Gastroesophageal sphincter (tissue), 4 donors: ENCODE data around the gene ITGA7. TPM values are rescaled to one million over a fixed set of nuclear protein-coding genes. Genes with fewer than 3 reads are reported as not detected.

ENCODE experiments used
- ATAC-seq: fragments of 150-250 bp; one replicate; pipeline ENCODE4 v1.9.1; 2016; ENCODE audit warnings: mild to moderate bottlenecking, moderate library complexity
- H3K27ac ChIP-seq, 4 donors: fragments of 200-600 bp; sonication (generic) in 3 of 4; 1 replicate in 3 of 4; 2 replicates in 1 of 4; pipeline ENCODE4 v1.5.1; 2016 to 2019
- H3K27me3 ChIP-seq: fragments of 200-600 bp; sonication (generic); one replicate; pipeline ENCODE4 v1.5.1; 2019
- H3K36me3 ChIP-seq, 2 donors: fragments of 200-600 bp; sonication (generic); one replicate each; pipeline ENCODE4 v1.5.1; 2019; ENCODE audit warnings: control low read depth in 1 of 2
- H3K4me1 ChIP-seq, 3 donors: fragments of 200-600 bp; sonication (generic); 1 replicate in 2 of 3; 2 replicates in 1 of 3; pipeline ENCODE4 v1.5.1; 2016 to 2019; ENCODE audit warnings: control low read depth in 2 of 3
- H3K4me3 ChIP-seq, 2 donors: fragments of 200-600 bp; sonication (generic); one replicate each; pipeline ENCODE4 v1.5.1; 2019; ENCODE audit warnings: mild to moderate bottlenecking in 1 of 2, moderate library complexity in 1 of 2
- H3K9me3 ChIP-seq, 3 donors: fragments of 200-600 bp; sonication (generic); one replicate each; pipeline ENCODE4 v1.5.1; 2017 to 2019; ENCODE audit warnings: control low read depth in 2 of 3
- EP300 ChIP-seq: sonication (generic); formaldehyde crosslinking; IDR thresholded peaks from one replicate; pipeline ENCODE4 v1.6.1; 2017; ENCODE audit warnings: antibody characterized with exemption, mild to moderate bottlenecking
- POLR2A ChIP-seq, 2 donors: fragments of 450-650 bp; IDR thresholded peaks; one replicate each; pipeline ENCODE4 v1.6.1; 2017; ENCODE audit warnings: antibody characterized with exemption in 2 of 2, mild to moderate bottlenecking in 2 of 2, moderate library complexity in 1 of 2
- POLR2AphosphoS5 ChIP-seq: sonication (generic); formaldehyde crosslinking; IDR thresholded peaks from one replicate; pipeline ENCODE4 v1.6.1; 2017; ENCODE audit warnings: antibody characterized with exemption
- WGBS, 2 donors: methylation state at CpG; one replicate each; pipeline ENCODE4 v1.1.5; 2018; ENCODE audit warnings: low coverage in 1 of 2; 5-methylcytosine and 5-hydroxymethylcytosine counted together
- total RNA-seq, 4 donors: library from RNA; depleted of rRNA; stranded (reverse); fragments of >200 nt; gene quantifications; one replicate each; pipeline ENCODE4 v1.1.0, GENCODE V29; 2016
- TF ChIP-seq, protein P1 (sequence below), 4 experiments: fragments of 200-600 bp in 2 of 4; fragments of 450-650 bp in 2 of 4; sonication (generic) in 1 of 4; IDR thresholded peaks; one replicate each; pipeline ENCODE4 v1.5.1; 2017 to 2019; ENCODE audit warnings: antibody characterized with exemption in 4 of 4, mild to moderate bottlenecking in 2 of 4, moderate library complexity in 2 of 4

Gene ITGA7
- total RNA-seq, 4 donors from 2014 or later: 143 to 260 (median 182) TPM

DNA sequence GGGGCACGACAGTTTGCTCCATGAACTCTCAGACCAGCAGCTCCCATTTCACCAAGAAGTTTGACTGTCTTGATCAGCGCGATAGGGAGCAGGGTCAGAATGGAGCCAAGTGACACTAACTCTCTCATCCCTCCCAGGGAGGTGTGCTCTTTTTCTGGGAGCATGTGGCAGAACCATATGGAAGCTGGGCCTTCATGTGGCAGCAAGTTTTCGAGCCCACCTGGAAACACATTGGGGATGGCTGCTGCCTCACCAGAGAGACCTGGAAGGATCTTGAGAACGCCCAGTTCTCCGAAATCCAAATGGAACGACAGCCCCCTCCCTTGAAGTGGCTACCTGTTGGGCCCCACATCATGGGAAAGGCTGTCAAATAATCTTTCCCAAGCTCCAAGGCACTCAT lies 24.0 kb downstream of the ITGA7 start:
- TF ChIP-seq POLR2AphosphoS5: no peak
- TF ChIP-seq, protein P1, sequence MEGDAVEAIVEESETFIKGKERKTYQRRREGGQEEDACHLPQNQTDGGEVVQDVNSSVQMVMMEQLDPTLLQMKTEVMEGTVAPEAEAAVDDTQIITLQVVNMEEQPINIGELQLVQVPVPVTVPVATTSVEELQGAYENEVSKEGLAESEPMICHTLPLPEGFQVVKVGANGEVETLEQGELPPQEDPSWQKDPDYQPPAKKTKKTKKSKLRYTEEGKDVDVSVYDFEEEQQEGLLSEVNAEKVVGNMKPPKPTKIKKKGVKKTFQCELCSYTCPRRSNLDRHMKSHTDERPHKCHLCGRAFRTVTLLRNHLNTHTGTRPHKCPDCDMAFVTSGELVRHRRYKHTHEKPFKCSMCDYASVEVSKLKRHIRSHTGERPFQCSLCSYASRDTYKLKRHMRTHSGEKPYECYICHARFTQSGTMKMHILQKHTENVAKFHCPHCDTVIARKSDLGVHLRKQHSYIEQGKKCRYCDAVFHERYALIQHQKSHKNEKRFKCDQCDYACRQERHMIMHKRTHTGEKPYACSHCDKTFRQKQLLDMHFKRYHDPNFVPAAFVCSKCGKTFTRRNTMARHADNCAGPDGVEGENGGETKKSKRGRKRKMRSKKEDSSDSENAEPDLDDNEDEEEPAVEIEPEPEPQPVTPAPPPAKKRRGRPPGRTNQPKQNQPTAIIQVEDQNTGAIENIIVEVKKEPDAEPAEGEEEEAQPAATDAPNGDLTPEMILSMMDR (IDR thresholded peaks at IDR 0.05): no peak
- TF ChIP-seq POLR2A (IDR thresholded peaks at IDR 0.05): no peak
- no peak for TF ChIP-seq EP300
- H3K27ac ChIP-seq: no peak overlapping the region
- H3K4me1 ChIP-seq: peaks cover 0 to 16% (median 8%) of the 10 kb centered on the region in 3 donors
- no peak overlapping the region for H3K4me3 ChIP-seq
- H3K36me3 ChIP-seq: peaks cover 0 to 39% of the 10 kb centered on the region in 2 donors
- no peaks in the 10 kb centered on the region for H3K9me3 ChIP-seq
- WGBS, 2 donors: 83 to 90% methylated on average over 1 to 3 of the region's 7 CpGs
- ATAC-seq: no peak
- H3K27me3 ChIP-seq: no peaks in the 10 kb centered on the region

DNA sequence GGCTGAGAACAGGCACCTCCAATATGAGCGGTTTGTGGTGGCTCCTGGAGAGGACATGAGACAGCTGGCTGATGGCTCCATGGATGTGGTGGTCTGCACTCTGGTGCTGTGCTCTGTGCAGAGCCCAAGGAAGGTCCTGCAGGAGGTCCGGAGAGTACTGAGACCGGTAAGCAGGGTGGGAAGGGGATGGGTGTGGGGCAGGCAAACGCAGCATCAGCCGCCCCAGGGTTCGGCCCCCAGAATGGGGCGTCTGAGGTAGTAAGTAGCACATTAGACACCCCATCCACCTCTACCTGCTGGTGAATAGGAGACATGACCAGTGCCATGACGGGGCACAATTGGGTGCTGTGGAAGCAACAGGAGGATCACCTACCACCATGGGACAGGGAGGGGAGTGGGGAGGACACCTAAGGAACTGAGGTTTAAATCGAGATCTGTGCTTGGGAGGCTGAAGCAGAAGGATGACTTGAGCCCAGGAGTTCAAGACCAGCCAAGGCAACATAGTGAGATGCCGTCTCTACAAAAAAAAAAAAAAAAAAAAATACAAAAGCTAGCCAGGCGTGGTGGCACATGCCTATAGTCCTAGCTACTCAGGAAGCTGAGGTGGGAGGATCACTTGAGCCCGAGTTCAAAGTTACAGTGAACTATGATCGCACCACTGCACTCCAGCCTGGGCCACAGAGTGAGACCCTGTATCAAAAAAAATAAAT lies 25.5 kb downstream of the ITGA7 start:
- peaks cover 0 to 25% of the 10 kb centered on the region in 2 donors for H3K36me3 ChIP-seq
- no peak for ATAC-seq
- H3K9me3 ChIP-seq: no peaks in the 10 kb centered on the region
- no peak overlapping the region for H3K4me3 ChIP-seq
- peaks cover 0 to 16% (median 8%) of the 10 kb centered on the region in 3 donors for H3K4me1 ChIP-seq
- WGBS, 2 donors: 86 to 90% methylated on average over 4 to 7 of the region's 13 CpGs
- no peak overlapping the region for H3K27ac ChIP-seq
- no peaks in the 10 kb centered on the region for H3K27me3 ChIP-seq
- TF ChIP-seq POLR2AphosphoS5: no peak
- TF ChIP-seq, protein P1 (IDR thresholded peaks at IDR 0.05): no peak
- no peak for TF ChIP-seq EP300
- no peak for TF ChIP-seq POLR2A (IDR thresholded peaks at IDR 0.05)

GRCh38 chr12:55681142-55682077 lies 26.3 kb downstream of the ITGA7 start:
- H3K4me3 ChIP-seq: peak overlapping the region in 1 of 2 donors; percentile 1
- H3K36me3 ChIP-seq: peaks cover 0 to 17% of the 10 kb centered on the region in 2 donors
- H3K9me3 ChIP-seq: no peaks in the 10 kb centered on the region
- peak overlapping the region in 3 of 4 donors; percentile 46 to 65 (median 47) for H3K27ac ChIP-seq
- ATAC-seq: peak; percentile 72
- TF ChIP-seq, protein P1 (IDR thresholded peaks at IDR 0.05): peak in 3 of 4 experiments; percentile 36 to 58 (median 52)
- TF ChIP-seq EP300 (no peak), POLR2AphosphoS5 (peak; percentile 82), POLR2A (IDR thresholded peaks at IDR 0.05) (no peak)
- 0 to 9% methylated on average over 3 to 5 of the region's 17 CpGs for WGBS, 2 donors
- no peaks in the 10 kb centered on the region for H3K27me3 ChIP-seq
- H3K4me1 ChIP-seq: peaks cover 0 to 16% (median 8%) of the 10 kb centered on the region in 3 donors

- H3K27ac ChIP-seq: no peak overlapping the region
- no peak for ATAC-seq
- no peaks in the 10 kb centered on the region for H3K27me3 ChIP-seq
- H3K4me3 ChIP-seq: no peak overlapping the region
- H3K9me3 ChIP-seq: no peaks in the 10 kb centered on the region
- 92 to 93% methylated on average over 5 of the region's 5 CpGs for WGBS, 2 donors
- TF ChIP-seq POLR2AphosphoS5 (no peak), EP300 (no peak), POLR2A (IDR thresholded peaks at IDR 0.05) (no peak)
- TF ChIP-seq, protein P1 (IDR thresholded peaks at IDR 0.05): no peak
- H3K36me3 ChIP-seq: no peaks in the 10 kb centered on the region
- peaks cover 0 to 16% (median 8%) of the 10 kb centered on the region in 3 donors for H3K4me1 ChIP-seq
These were observed 28.0 kb downstream of the ITGA7 start for GRCh38 chr12:55679691-55680090.
